HG03439 (cell line): ENCODE data around the gene WNT7A.

Experiments
- ATAC-seq: cut with Tn5 transposase; IDR thresholded peaks from one replicate; pipeline ENCODE4 v1.9.1; 2021; ENCODE audit warnings: mild to moderate bottlenecking, moderate library complexity; ENCODE audit not compliant: unreplicated experiment

WNT7A gene

DNA sequence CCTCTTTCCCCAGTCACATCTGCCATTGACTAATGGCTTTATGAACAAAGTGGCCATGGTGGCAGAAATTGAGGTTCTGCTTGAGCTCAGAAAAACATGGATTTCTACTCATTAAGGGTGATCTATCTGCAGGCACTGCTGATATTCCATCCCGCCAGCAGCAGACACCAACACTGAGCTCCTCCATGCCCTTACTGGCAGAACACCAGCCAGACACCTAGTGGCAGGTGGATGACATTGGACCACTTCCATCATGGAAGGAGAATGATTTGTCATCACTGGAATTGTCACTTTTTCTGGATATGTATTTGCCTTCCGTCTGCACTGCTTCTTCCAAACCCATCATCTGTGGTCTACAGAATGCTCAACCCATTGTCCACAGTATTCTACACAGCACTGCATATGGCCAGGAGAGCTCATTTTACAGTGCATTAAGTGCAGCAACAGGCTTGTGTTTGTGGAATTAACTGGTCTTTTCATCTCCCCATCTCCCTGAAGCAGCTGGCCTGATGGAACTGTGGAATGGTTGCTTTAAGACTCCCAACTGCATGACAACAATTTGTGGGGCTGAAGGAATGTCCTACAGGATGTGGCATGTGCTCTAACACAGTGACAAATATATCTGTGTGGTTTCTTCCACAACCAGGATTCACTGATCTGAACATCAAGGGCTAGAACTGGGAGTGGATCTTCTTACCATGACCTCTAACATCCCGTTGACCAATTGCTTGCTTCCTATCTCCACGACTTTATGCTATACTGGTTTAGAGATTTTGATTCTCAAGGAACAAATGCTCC, 103.4 kb downstream of the WNT7A start:
- no peak for ATAC-seq

GRCh38 chr3:13772885-13773745, 106.8 kb downstream of the WNT7A start:
- no peak for ATAC-seq

- no peak for ATAC-seq
These were observed 107.5 kb downstream of the WNT7A start for GRCh38 chr3:13772321-13772745.

- ATAC-seq, result no peak
These were observed 108.4 kb downstream of the WNT7A start for GRCh38 chr3:13771496-13771895.

- no peak for ATAC-seq
These were observed 109.4 kb downstream of the WNT7A start for GRCh38 chr3:13770170-13771169.

DNA sequence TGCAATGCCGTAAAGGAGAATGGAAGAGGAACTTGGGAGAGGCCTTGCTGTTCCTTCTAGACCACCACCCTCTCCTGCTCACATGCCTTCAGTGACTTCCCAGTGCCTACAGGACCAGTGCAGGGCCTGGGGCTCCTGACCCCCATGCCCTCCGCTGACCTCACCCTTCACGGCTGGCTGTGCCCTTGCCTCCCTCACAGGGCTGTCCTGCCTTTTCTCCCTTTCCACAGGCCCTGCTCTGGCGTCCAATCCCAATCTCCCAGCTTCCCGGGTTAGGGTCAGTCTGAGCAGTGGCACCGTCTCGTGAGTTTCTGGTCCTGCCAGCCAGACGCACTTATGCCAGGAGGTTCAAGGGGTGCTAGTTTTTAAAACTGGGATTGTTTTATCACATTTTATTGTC, 110.4 kb downstream of the WNT7A start:
- ATAC-seq, result no peak

- ATAC-seq, result no peak
These were observed 111.4 kb downstream of the WNT7A start for GRCh38 chr3:13768453-13768852.

GRCh38 chr3:13767896-13768295, 112.0 kb downstream of the WNT7A start:
- no peak for ATAC-seq

DNA sequence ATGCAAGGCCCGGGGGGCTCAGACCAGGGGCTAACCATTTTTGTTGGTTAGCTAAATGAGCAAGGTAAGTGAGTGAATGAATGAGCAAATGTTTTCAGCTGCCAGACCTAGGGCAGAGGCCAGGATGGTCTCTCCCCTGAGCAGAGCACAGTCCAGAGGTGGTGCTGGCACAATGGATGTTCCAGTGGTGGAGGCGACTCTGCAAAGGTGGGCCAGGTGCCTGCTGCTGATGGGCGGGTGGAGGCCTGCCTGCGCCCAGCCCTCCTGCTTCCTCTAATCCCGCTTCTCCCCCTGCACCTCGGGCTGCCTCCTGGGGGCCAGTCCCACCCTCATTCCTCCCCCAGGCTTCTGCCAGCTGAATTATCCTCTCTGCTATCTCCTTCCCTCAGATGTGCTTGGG, 112.8 kb downstream of the WNT7A start:
- ATAC-seq, result no peak
